MM.1S (cell line): ENCODE results near the gene KLHL42.

Source experiments
- DNase-seq: peaks from one replicate; pipeline ENCODE4 v3.0.0-alpha.2; 2015
- H2AFZ ChIP-seq: fragments of 300-600 bp; sonication (generic); 2 replicates; pipeline ENCODE4 v1.6.0; 2016; ENCODE audit warnings: antibody characterized with exemption, low read length
- H3F3A ChIP-seq: fragments of 300-600 bp; sonication (generic); 2 replicates; pipeline ENCODE4 v1.6.1; 2016; ENCODE audit warnings: mild to moderate bottlenecking, antibody characterized with exemption, low read length, moderate library complexity, mixed read lengths; ENCODE audit not compliant: insufficient read depth
- H3K27ac ChIP-seq: fragments of 300-600 bp; sonication (generic); 2 replicates; pipeline ENCODE4 v1.5.1; 2016; ENCODE audit warnings: mild to moderate bottlenecking, low read length
- H3K27me3 ChIP-seq: fragments of 300-600 bp; sonication (generic); replicated peaks from 2 replicates; pipeline ENCODE4 v1.6.0; 2016; ENCODE audit warnings: low read length; ENCODE audit not compliant: insufficient read depth
- H3K36me3 ChIP-seq: fragments of 300-600 bp; sonication (generic); replicated peaks from 2 replicates; pipeline ENCODE4 v1.6.1; 2016; ENCODE audit warnings: mild to moderate bottlenecking, low read length, mixed read lengths; ENCODE audit not compliant: insufficient read depth
- H3K4me1 ChIP-seq: fragments of 300-600 bp; sonication (generic); 2 replicates; pipeline ENCODE4 v1.6.1; 2016; ENCODE audit warnings: low read length, mixed read lengths
- H3K4me2 ChIP-seq: fragments of 300-600 bp; sonication (generic); 2 replicates; pipeline ENCODE4 v1.6.0; 2016; ENCODE audit warnings: low read depth, low read length
- H3K4me3 ChIP-seq: fragments of 300-600 bp; sonication (generic); 2 replicates; pipeline ENCODE4 v1.5.1; 2016; ENCODE audit warnings: low read length, mixed read lengths
- H3K79me2 ChIP-seq: fragments of 300-600 bp; sonication (generic); 2 replicates; pipeline ENCODE4 v1.6.1; 2016; ENCODE audit warnings: mixed run types, low read length, mixed read lengths
- H3K9ac ChIP-seq: fragments of 300-600 bp; sonication (generic); 2 replicates; pipeline ENCODE4 v1.6.1; 2016; ENCODE audit warnings: low read length, mixed read lengths
- H3K9me2 ChIP-seq: fragments of 300-600 bp; sonication (generic); replicated peaks from 2 replicates; pipeline ENCODE4 v1.6.1; 2016; ENCODE audit warnings: mild to moderate bottlenecking, low read length, mixed read lengths; ENCODE audit not compliant: insufficient read depth
- H3K9me3 ChIP-seq: fragments of 300-600 bp; sonication (generic); replicated peaks from 2 replicates; pipeline ENCODE4 v1.6.1; 2016; ENCODE audit warnings: mild to moderate bottlenecking, low read length, mixed read lengths; ENCODE audit not compliant: insufficient read depth
- H4K20me1 ChIP-seq: fragments of 300-600 bp; sonication (generic); 2 replicates; pipeline ENCODE4 v1.6.1; 2016; ENCODE audit warnings: mild to moderate bottlenecking, low read length, moderate library complexity, mixed read lengths; ENCODE audit not compliant: insufficient read depth
- CTCF ChIP-seq: fragments of 300-600 bp; sonication (generic); IDR thresholded peaks from 2 replicates; pipeline ENCODE4 v1.5.1; 2016; ENCODE audit warnings: antibody characterized with exemption, low read length, mixed read lengths
- EZH2 ChIP-seq: fragments of 300-600 bp; sonication (generic); optimal IDR thresholded peaks from 2 replicates; pipeline ENCODE3; 2017; ENCODE audit warnings: low read depth, mild to moderate bottlenecking, antibody characterized with exemption, low read length, mixed read lengths
- EZH2phosphoT487 ChIP-seq: fragments of 300-600 bp; sonication (generic); IDR thresholded peaks from 2 replicates; pipeline ENCODE4 v1.6.1; 2018; ENCODE audit warnings: antibody characterized with exemption, low read length

The KLHL42 gene

GRCh38 chr12:27820564-27820963 is 40.5 kb downstream of the KLHL42 start:
- H3K27ac ChIP-seq: no peak overlapping the region
- TF ChIP-seq EZH2phosphoT487: no peak
- TF ChIP-seq EZH2: no peak
- no peak for TF ChIP-seq CTCF
- no peaks in the 10 kb centered on the region for H3K79me2 ChIP-seq
- no peaks in the 10 kb centered on the region for H3K4me1 ChIP-seq
- no peak for DNase-seq
- H3K9me3 ChIP-seq: no peaks in the 10 kb centered on the region
- H3K9me2 ChIP-seq: no peaks in the 10 kb centered on the region
- H4K20me1 ChIP-seq: no peaks in the 10 kb centered on the region
- no peaks in the 10 kb centered on the region for H3F3A ChIP-seq
- no peaks in the 10 kb centered on the region for H3K27me3 ChIP-seq
- no peak overlapping the region for H3K4me2 ChIP-seq
- H3K36me3 ChIP-seq: no peaks in the 10 kb centered on the region
- H3K9ac ChIP-seq: no peak overlapping the region
- H3K4me3 ChIP-seq: no peak overlapping the region
- H2AFZ ChIP-seq: no peak overlapping the region

- Histone ChIP-seq H4K20me1 (no peaks in the 10 kb centered on the region), H2AFZ (no peak overlapping the region), H3K27me3 (no peaks in the 10 kb centered on the region), H3F3A (no peaks in the 10 kb centered on the region), H3K79me2 (no peaks in the 10 kb centered on the region), H3K27ac (no peak overlapping the region), H3K9me2 (no peaks in the 10 kb centered on the region), H3K9ac (no peak overlapping the region), H3K36me3 (no peaks in the 10 kb centered on the region), H3K4me3 (no peak overlapping the region), H3K4me2 (peak overlapping the region; percentile 5; the same call in 1 of the 2 replicates), H3K9me3 (no peaks in the 10 kb centered on the region), H3K4me1 (no peaks in the 10 kb centered on the region)
- TF ChIP-seq CTCF (peak; percentile 77), EZH2phosphoT487 (no peak)
- DNase-seq: peak; percentile 86
These were observed 41.4 kb downstream of the KLHL42 start for GRCh38 chr12:27821259-27821973.

- Histone ChIP-seq H3K9ac (no peak overlapping the region), H3K36me3 (no peaks in the 10 kb centered on the region), H3K9me3 (no peaks in the 10 kb centered on the region), H2AFZ (no peak overlapping the region), H3K27me3 (no peaks in the 10 kb centered on the region), H3K4me2 (no peak overlapping the region), H3K4me1 (no peaks in the 10 kb centered on the region), H4K20me1 (no peaks in the 10 kb centered on the region), H3F3A (no peaks in the 10 kb centered on the region), H3K4me3 (no peak overlapping the region), H3K27ac (no peak overlapping the region), H3K79me2 (no peaks in the 10 kb centered on the region), H3K9me2 (no peaks in the 10 kb centered on the region)
- no peak for DNase-seq
- TF ChIP-seq EZH2: no peak
- TF ChIP-seq CTCF: no peak
- TF ChIP-seq EZH2phosphoT487: no peak
These were observed 42.2 kb downstream of the KLHL42 start for GRCh38 chr12:27822076-27822712.
